K562 (cell line): ENCODE measurements around the gene PPP1R12B.

Experiments
- CTCF ChIP-seq, 3 experiments: IDR thresholded peaks in 2 of 3; conservative IDR thresholded peaks in 1 of 3; 2 replicates each; pipeline ENCODE4 v1.5.1; 2011 to 2012; ENCODE audit warnings: low read length in 3 of 3, mild to moderate bottlenecking in 3 of 3, control low read depth in 2 of 3, improper control_type of control experiment in 1 of 3, inconsistent platforms in 1 of 3, low read depth in 1 of 3, mixed read lengths in 1 of 3, moderate library complexity in 1 of 3; ENCODE audit not compliant: insufficient read depth in 2 of 3
- TAF1 ChIP-seq: IDR thresholded peaks from 2 replicates; pipeline ENCODE4 v1.6.1; 2011; ENCODE audit warnings: mild to moderate bottlenecking, low read length, moderate library complexity; ENCODE audit not compliant: insufficient read depth, control insufficient read depth, severe bottlenecking; ENCODE audit errors: extremely low read depth

DNA sequence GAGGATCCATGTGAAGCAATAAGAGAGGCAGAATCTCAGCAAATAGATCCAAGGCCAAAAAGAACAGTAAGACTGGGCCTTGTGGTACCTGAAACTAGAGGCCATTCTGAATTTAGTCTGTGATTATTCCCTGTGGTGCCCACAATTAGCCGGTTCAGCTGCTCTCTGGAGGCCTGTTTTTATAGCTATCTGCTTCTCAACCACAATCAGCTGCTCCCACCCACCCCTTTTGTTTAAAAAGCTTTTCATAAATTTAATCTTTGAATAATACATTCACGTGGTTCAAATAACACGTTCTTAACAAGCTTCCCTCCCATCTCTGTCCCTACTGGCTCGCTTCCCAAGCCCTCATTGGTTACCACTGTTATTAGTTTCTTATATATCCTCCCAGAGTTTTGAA, 24.8 kb upstream of the PPP1R12B start:
- TF ChIP-seq TAF1 (no peak), CTCF (IDR thresholded peaks at IDR 0.05 in 2 of 3, conservative IDR thresholded peaks at IDR 0.05 in 1 of 3; ENCODE audit: insufficient read depth in 2 of 3, low read depth in 1 of 3, low read length in 3 of 3) (no peak)
